PFSK-1 (cell line): ENCODE results near the gene AP3B1.

Source experiments
- FOXP2 ChIP-seq: optimal IDR thresholded peaks from 2 replicates; pipeline ENCODE3; 2011; ENCODE audit warnings: borderline replicate concordance, control low read depth, inconsistent platforms; ENCODE audit not compliant: insufficient read depth; ENCODE audit errors: extremely low read length, extremely low read depth
- POLR2AphosphoS5 ChIP-seq: IDR thresholded peaks from 2 replicates; pipeline ENCODE4 v1.6.1; 2012; ENCODE audit warnings: low read depth, mild to moderate bottlenecking, control low read depth, low read length, moderate library complexity
- SIN3A ChIP-seq: IDR thresholded peaks from 2 replicates; pipeline ENCODE4 v1.6.1; 2012; ENCODE audit warnings: mild to moderate bottlenecking, low read length, moderate library complexity, borderline replicate concordance; ENCODE audit not compliant: insufficient read depth
- TAF1 ChIP-seq: IDR thresholded peaks from 2 replicates; pipeline ENCODE4 v1.6.1; 2012; ENCODE audit warnings: low read length, control low read depth, borderline replicate concordance; ENCODE audit not compliant: insufficient read depth
- TF ChIP-seq, protein P1 (sequence below), 2 experiments: IDR thresholded peaks; 2 replicates each; pipeline versions ENCODE4 v1.6.1 to v1.8.0; 2011 to 2012; ENCODE audit warnings: low read depth in 2 of 2, low read length in 2 of 2, control low read depth in 1 of 2, inconsistent platforms in 1 of 2, mild to moderate bottlenecking in 1 of 2, moderate library complexity in 1 of 2; ENCODE audit not compliant: insufficient read depth in 1 of 2

AP3B1 gene

DNA sequence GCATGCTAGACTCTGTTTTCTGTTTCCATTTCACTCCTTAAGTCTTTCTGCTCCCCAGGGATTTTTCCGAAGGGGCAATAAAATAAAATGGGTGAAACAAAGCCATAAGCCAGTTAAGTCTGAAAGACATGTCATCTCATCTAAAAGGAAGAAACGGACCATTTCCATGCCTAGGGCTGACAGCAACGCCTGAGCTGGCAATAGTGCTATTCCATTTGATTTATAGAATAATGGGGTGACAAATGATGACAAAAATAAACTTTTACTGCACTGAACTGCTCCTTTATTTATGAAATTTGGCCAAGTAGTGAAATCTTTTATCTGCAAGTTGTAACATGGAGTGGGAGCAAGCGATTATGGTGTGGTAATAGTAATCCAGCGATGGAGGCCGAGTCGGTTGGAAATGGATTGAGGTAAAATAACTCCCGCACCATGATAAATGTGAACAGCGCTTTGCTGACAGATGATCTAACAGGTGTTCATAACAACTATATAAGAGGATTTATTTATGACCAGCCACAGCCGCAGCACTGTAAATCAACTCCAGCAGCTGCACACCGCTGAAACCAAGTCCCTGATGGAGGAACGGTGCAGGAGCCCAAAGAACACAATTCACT, 298.6 kb downstream of the AP3B1 start:
- TF ChIP-seq, protein P1, sequence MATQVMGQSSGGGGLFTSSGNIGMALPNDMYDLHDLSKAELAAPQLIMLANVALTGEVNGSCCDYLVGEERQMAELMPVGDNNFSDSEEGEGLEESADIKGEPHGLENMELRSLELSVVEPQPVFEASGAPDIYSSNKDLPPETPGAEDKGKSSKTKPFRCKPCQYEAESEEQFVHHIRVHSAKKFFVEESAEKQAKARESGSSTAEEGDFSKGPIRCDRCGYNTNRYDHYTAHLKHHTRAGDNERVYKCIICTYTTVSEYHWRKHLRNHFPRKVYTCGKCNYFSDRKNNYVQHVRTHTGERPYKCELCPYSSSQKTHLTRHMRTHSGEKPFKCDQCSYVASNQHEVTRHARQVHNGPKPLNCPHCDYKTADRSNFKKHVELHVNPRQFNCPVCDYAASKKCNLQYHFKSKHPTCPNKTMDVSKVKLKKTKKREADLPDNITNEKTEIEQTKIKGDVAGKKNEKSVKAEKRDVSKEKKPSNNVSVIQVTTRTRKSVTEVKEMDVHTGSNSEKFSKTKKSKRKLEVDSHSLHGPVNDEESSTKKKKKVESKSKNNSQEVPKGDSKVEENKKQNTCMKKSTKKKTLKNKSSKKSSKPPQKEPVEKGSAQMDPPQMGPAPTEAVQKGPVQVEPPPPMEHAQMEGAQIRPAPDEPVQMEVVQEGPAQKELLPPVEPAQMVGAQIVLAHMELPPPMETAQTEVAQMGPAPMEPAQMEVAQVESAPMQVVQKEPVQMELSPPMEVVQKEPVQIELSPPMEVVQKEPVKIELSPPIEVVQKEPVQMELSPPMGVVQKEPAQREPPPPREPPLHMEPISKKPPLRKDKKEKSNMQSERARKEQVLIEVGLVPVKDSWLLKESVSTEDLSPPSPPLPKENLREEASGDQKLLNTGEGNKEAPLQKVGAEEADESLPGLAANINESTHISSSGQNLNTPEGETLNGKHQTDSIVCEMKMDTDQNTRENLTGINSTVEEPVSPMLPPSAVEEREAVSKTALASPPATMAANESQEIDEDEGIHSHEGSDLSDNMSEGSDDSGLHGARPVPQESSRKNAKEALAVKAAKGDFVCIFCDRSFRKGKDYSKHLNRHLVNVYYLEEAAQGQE (IDR thresholded peaks at IDR 0.05; ENCODE audit: insufficient read depth in 1 of 2, low read depth in 2 of 2, low read length in 2 of 2), result no peak

DNA sequence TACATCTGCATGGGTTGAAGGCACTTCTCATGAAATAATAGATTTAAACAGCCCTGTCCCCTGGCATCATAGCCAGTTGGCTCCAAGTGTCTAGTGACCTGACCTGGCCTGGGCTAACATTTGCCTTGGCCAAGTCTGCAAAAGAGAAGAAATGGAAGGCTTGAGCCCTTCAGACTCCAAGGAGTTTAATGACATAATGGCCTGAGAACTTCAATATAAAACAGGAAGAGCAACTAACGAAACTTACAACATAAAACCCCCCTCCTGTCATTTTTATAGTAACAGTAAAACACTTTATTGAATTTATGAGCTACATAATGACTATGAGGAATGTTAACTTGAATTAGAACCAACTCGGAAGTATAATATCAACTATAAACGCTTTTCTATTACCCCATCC, 299.6 kb downstream of the AP3B1 start:
- TF ChIP-seq TAF1 (no peak), POLR2AphosphoS5 (no peak), SIN3A (no peak), FOXP2 (no peak)
- TF ChIP-seq, protein P1 (IDR thresholded peaks at IDR 0.05; ENCODE audit: insufficient read depth in 1 of 2, low read depth in 2 of 2, low read length in 2 of 2), result no peak

DNA sequence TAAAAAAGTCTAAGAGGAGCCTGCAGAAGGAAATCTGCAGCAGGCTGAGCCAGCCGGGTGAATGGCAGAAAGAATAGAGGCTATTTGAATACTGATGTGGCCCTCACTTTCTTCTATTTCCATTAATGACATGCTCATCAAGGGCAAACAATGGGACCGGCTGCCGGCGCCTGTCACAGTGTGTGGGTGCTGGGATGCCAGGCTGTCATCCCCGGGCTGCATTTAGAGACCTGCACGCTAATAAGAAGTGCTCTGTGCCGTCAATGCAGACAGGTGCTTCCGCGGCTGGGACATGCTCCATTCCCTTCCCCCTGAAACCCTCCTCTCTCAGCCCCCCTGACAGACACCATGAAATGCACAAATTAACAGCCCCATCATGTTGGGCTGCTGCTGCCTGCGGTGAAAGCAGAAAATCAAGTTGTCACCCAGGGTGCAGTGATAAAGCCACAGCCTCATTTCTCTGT, 300.6 kb downstream of the AP3B1 start:
- TF ChIP-seq, protein P1 (IDR thresholded peaks at IDR 0.05; ENCODE audit: insufficient read depth in 1 of 2, low read depth in 2 of 2, low read length in 2 of 2), result no peak
- TF ChIP-seq POLR2AphosphoS5 (no peak), SIN3A (no peak), TAF1 (no peak), FOXP2 (no peak)

DNA sequence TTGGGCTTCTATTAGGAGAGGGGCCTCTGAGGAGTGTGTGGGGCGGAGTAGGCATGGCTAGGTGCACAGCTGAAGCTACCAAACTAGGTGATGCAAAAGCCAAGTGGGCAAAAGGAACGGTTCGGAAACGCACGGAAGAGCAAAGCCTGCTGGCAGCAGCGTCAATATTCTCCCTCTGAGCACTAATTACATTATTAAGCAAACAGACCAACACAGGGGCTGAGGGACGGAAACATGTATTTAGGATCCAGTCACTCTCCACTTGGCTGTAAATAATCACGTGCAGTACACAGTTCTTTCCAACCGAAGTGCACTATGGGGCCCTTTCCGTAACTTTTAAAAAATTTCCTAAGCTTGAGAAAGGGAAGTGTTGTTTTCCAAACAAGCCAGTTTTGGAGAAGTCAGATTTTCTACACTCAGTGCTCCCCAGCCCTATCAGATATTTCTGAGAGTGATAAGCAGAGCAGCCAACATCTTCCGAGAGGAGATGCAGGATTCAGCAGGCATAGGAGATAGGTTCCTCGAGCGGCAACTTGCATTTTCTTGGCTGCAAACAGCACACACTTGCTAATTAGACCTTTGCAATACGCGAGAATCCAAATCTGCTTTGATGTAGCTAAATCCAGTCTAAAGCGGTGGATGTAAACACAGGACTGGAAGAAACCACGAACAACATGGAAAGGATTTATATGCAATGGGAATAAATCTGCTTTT, 301.2 kb downstream of the AP3B1 start:
- no peak for TF ChIP-seq POLR2AphosphoS5
- TF ChIP-seq TAF1, result no peak
- no peak for TF ChIP-seq FOXP2
- TF ChIP-seq, protein P1 (IDR thresholded peaks at IDR 0.05; ENCODE audit: insufficient read depth in 1 of 2, low read depth in 2 of 2, low read length in 2 of 2), result no peak
- no peak for TF ChIP-seq SIN3A

DNA sequence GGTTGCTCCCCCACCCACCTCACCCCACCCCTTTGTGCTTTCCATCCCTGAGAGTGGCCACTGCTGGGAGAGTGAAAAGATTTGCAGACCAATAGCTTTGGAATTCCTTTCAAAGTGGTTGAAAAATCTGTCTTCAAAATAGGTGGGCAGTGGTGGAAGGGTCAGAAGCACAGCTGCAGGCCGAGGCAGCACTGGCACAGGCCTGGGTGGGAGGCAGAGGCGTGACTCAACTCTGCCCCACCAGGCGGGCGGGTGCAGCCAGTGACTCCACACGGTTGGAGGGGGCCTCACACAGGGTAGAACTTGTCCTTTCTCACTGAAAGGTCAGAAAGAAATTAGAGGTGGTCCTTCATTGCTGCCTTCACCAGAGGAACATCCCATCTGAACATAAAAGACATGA, 303.4 kb downstream of the AP3B1 start:
- TF ChIP-seq SIN3A (no peak), TAF1 (no peak), POLR2AphosphoS5 (no peak), FOXP2 (no peak)
- TF ChIP-seq, protein P1 (IDR thresholded peaks at IDR 0.05; ENCODE audit: insufficient read depth in 1 of 2, low read depth in 2 of 2, low read length in 2 of 2), result no peak
